Kidney capillary endothelial cell (primary cell): ENCODE results near the gene PLBD2.

Source experiments
- DNase-seq: peaks from one replicate; pipeline ENCODE4 v3.0.0-alpha.2; 2018; ENCODE audit warnings: low spot score

The PLBD2 gene

GRCh38 chr12:113369391-113369985, 11.1 kb downstream of the PLBD2 start:
- DNase-seq, result no peak

DNA sequence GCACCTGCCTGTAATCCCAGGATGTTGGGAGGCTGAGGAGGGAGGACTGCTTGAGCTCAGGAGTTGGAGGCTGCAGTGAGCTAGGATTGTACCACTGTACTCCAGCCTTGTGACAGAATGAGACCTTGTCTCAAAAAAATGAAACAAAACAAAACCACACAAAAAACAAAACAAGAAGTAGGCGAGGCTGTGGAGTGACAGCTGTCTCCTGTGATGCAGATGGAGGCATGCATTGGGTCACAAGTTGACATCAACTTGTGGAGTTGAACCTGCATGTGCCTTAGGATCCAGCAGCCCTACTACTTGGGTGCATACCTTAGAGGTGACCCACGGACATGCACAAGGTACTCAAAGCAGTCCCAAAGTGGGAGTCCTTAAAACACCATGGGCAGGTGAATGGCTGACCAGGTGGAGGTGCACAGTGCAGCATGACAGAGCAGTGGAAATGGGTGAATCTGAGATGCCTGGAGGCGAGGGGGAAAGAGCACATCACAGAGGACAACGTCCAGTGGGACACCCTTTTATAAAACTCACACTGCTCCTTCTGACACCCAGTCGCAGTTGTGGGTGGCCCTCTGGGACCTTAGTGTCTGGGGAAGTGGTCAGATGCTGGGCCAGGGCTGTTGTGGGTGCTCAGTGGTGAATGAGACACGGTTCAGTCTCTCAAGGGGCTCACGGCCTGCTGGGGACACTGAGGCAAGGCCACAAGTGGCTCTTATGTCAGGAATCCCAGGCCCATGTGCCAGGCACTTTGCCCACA, 12.7 kb downstream of the PLBD2 start:
- no peak for DNase-seq

DNA sequence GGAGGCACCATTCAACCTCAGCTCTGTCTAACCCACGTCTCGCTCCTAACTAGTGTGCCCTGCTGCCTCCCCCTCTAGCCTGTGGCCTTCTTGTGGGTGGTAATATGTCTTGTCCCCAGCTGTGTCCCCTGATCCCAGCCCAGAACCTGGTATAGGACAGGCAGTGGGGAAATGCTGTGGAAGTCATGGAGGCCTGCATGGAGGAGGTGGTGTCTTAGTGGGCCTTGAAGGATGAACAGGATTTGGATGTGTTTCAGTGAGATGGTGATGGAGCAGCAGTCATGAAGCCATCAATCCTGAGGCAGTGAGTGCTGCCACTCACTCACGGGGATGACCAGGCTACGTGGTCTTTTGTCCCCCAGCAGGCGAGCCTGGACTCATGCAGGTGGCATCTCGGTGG, 13.4 kb downstream of the PLBD2 start:
- DNase-seq, result no peak

DNA sequence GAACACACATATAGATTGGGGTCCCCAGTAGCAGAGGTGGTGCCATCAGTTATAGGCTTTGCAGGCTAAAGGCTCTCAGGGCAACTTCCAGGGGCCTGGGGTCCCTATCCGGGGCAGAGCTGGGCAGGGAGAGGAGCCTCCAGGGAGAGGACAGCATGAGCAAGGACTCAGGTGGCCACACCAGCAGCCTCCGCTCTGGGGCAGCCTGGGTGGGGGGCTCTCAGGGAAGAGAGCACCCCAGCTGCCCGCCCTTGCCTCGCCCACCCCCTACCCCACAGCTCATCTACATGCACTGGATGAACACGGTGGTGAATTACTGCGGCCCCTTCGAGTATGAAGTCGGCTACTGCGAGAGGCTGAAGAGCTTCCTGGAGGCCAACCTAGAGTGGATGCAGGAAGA, 14.0 kb downstream of the PLBD2 start:
- DNase-seq, result no peak

- no peak for DNase-seq
These were observed 15.1 kb downstream of the PLBD2 start for GRCh38 chr12:113373440-113373839.

- no peak for DNase-seq
These were observed 15.6 kb downstream of the PLBD2 start for GRCh38 chr12:113373969-113374368.

DNA sequence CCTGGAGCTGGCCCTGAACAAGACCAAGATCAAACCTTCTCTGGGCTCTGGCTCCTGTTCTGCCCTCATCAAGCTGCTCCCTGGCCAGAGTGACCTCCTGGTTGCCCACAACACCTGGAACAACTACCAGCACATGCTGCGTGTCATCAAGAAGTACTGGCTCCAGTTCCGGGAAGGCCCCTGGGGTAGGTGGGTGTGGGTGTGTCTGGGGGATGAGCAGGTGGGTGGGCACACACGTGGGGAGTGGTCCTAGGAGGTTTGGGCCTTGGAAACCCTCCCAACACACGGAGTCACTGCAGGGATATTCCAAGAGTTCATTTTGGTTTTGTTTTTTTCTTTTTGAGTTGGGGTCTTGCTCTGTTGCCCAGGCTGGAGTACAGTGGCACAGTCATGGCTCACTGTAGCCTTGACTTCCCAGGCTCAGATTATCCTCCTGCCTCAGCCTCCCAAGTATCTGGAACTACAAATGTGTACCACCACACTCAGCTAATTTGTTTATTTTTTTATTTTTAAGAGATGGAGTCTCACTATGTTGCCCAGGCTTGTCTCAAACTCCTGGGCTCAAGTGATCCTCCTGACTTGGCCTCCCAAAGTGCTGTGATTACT, 16.5 kb downstream of the PLBD2 start:
- DNase-seq, result no peak

DNA sequence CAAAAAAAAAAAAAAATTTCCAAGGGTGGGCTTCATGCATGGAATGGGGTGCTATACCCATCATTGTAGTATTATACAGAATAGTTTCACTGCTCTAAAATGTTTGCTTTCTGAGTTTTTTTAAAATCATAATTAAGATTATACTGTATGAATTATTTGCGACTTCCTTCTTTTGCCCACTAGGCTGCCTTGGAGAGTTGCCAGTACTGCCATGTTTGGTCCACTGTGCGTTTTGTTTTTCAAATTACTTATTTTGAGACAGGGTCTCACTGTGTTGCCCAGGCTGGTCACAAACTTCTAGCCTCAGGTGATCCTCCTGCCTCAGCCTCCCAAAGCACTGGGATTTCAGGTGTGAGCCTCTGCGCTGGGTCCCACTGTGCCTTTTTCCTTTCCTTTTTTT, 19.9 kb downstream of the PLBD2 start:
- no peak for DNase-seq

GRCh38 chr12:113381220-113381619, 22.8 kb downstream of the PLBD2 start:
- no peak for DNase-seq

DNA sequence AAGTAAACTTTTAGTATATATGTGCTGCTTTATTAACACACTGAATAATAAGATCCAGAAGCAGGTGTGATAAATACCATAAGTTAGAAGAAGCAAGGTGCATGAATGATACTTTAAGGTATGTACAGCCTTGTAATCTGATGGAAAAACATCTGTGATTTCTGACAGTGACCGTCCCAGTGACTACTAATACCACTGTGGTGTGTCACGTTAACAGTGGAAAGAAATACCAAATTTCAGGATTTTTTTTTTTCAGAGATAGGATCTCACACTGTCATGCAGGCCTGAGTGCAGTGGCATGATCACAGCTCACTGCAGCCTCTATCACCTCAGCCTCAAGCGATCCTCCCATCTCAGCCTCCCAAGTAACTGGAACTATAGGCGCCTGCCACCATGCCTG, 23.8 kb downstream of the PLBD2 start:
- DNase-seq, result no peak

DNA sequence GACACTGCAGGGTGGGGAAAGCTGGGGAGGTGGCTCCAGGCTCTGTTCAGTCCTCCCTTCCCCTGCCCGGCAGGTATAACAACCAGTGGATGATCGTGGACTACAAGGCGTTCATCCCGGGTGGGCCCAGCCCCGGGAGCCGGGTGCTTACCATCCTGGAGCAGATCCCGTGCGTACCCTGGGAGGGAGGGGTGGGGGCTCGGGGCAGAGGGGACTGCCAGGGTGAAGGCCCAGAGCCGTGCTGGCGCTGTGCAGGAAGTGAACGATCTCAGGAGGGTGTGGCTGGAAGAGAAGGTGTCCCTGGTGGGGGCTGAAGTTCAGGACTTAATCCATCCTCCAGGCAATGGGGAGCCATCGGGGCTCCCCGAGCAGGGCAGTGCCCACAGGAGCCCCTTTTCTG, 26.4 kb downstream of the PLBD2 start:
- DNase-seq, result no peak

GRCh38 chr12:113385282-113385882, 27.0 kb downstream of the PLBD2 start:
- DNase-seq, result no peak

- DNase-seq, result no peak
These were observed 28.6 kb downstream of the PLBD2 start for GRCh38 chr12:113386866-113387566.

DNA sequence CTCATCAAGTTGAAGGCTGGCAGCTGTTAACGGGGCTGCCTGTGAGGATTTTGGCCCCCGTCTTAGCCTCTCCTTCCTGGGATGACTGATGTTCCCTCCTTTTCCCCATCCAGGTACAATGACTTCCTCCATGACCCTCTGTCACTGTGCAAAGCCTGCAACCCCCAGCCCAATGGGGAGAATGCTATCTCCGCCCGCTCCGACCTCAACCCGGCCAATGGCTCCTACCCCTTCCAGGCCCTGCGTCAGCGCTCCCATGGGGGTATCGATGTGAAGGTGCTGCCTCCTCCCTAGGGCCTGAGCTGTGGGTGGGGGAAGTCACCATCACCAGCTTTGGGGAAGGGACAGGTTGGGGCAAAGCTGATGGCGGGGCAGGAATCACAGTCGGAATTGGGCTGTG, 29.2 kb downstream of the PLBD2 start:
- no peak for DNase-seq

GRCh38 chr12:113388351-113388750, 30.0 kb downstream of the PLBD2 start:
- no peak for DNase-seq

DNA sequence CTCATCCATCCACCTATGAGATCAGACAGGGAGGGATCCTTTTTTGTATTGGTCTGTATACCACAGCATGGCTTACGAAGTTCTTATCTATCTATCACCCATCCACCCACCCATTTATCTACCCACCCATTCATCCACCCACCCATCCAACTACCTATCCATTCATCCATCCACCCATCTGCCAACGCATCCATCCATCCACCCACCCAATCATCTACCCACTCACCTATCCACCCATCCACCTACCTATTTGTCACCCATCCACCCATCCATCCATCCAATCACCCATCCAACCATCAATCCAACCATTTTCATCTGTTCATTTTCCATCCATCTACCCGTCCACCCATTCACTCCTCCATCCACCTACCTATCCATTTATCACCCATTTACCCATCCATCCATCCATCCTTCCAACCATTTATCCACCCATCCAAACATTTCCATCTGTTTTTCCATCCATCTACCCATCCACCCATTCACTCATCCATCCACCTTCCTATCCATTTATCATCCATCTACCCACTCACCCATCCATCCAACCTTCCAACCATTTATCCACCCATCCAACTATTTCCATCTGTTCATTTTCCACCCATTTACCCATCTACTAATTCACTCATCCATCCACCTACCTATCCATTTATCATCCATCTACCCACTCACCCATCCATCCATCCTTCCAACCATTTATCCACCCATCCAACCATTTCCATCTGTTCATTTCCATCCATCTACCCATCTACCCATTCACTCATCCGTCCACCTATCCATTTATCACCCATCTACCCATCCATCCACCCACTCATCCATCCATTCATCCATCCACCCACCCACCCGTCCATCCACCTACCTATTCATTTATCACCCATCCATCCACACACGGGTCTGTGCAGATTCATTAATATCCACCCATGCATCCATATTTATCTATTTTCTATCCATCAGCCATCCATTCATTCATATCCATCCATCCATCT, 32.0 kb downstream of the PLBD2 start:
- no peak for DNase-seq

DNA sequence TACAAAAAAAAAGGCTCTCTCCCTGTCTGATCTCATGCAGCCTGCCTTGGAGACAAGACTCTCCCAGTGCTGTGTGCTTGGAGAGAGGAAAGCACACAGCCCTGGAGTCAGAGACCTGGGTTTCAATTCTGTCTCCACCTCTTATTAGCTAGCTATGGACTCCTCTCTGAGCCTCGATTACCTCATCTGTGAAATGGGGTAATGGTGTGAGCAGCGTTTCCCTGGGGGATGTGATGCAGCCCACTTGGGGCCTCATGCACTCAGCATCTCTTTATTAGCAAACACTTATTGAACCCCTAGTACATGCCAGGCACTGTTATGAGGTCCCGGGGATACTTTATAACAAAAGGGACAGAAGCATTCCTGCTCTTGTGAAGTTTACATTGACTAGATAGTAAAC, 32.8 kb downstream of the PLBD2 start:
- DNase-seq, result no peak

GRCh38 chr12:113391650-113392337, 33.4 kb downstream of the PLBD2 start:
- no peak for DNase-seq

DNA sequence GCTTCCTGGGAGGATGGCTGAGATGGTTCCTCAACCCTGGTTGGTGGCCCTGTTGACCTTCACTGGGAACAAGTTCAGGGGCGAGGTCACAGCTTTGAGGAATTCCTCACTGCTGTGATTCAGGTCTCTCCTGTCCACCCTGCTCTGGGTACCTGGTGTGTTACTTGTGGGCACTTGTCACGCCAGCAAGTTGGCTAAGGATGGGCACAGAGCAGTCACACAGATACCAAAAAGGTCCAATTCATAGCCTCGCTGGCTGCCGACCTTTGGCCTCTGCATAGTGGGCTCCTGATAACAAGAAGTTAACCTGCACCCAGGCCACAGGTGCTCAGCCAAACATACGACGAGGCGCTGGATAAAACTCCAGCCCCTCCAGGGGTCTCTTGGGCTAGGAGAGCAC, 34.1 kb downstream of the PLBD2 start:
- no peak for DNase-seq

DNA sequence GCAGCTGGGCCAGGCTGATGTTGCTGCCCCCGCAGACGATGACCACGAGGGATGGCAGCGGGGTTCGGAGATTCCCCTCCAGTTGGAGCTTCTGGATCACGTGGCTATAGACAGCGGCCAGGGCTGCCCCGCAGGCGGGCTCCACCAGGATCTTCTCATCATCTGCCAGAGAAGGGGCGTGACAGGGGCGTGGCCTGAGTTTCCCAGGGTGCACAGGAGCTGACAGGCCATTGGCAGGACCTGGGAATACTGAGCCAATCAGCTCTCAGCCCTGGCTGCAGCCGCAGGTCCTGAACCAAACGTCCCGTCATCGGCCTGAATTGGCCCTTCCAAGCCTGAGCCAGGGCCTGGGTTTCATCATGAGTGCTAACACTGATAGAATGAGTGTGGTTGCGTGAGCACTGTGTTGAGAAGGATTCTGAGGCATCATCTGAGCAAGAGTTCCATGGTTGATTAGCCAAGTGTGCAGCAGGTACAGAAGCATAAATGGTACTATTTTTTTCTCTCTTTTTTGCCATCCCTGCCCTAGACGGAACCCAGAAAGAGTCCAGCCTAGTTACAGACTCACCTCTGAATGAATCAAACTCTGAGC, 34.7 kb downstream of the PLBD2 start:
- DNase-seq, result no peak
